T-helper 17 cell (primary cell): ENCODE measurements around the gene MORC1. TPM values are rescaled to one million over a fixed set of nuclear protein-coding genes. Genes with fewer than 3 reads are reported as not detected.
"Not testable (repeated sequence)": the region's sequence is repeated elsewhere in the genome, so short reads cannot be mapped to it uniquely, and the experiment has no call there.

Experiments used
- ATAC-seq: fragments of 150-1000 bp; cut with Tn5 transposase; 2 replicates; pipeline ENCODE4 v1.10.0; 2021; ENCODE audit warnings: mild to moderate bottlenecking, moderate library complexity
- DNase-seq, 3 donors: peaks; one replicate each; pipeline versions ENCODE4 v3.0.0 to v3.0.0-alpha.2; 2020 to 2021
- H3K9me3 ChIP-seq: one replicate; pipeline ENCODE4 v1.7.0; 2013; ENCODE audit warnings: low read length, mild to moderate bottlenecking; ENCODE audit not compliant: control insufficient read depth, poor library complexity, severe bottlenecking
- H3K27ac Mint-ChIP-seq: one replicate; pipeline ENCODE4 v1.8.0; 2022; ENCODE audit warnings: mild to moderate bottlenecking, moderate library complexity, mixed read lengths
- H3K27me3 Mint-ChIP-seq: one replicate; pipeline ENCODE4 v1.8.0; 2022; ENCODE audit warnings: mixed read lengths
- H3K36me3 Mint-ChIP-seq: one replicate; pipeline ENCODE4 v1.8.0; 2022; ENCODE audit warnings: low read depth, mixed read lengths
- H3K4me1 Mint-ChIP-seq: one replicate; pipeline ENCODE4 v1.8.0; 2022; ENCODE audit warnings: mild to moderate bottlenecking, mixed read lengths
- H3K4me3 Mint-ChIP-seq: one replicate; pipeline ENCODE4 v1.8.0; 2022; ENCODE audit warnings: mild to moderate bottlenecking, moderate library complexity, mixed read lengths
- total RNA-seq, 4 donors: library from RNA in 2 of 4; stranded (reverse) in 2 of 4; gene quantifications; one replicate each; pipeline ENCODE4 v1.2.3 and lab custom pipeline; 2022 to 2026

The MORC1 gene
- total RNA-seq, 2 donors from 2014 or later, result 0.68 TPM; not detected in 1

DNA sequence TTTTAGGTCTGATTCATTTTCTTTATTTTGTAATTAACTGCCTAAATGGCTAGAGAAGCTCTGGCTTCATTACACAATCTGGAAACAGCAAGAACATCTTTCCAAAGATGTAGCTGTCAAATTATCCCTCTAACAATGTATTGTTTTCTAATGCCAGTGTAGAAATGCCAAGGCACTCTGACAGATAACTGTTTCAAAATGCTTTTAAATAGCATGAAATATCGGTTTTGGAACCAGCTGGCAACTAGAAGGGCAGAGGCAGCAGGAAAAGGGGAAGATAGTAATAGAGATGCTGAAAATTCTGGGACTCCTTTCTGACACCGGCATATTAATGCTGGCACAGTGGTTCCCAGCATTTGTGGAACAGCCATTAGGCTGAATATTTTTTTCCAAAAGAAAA lies 26.1 kb downstream of the MORC1 start:
- no peak for DNase-seq
- no peak for ATAC-seq
- no peak overlapping the region for H3K4me3 Mint-ChIP-seq
- peaks cover 18% of the 10 kb centered on the region for H3K27me3 Mint-ChIP-seq
- H3K36me3 Mint-ChIP-seq, result no peaks in the 10 kb centered on the region
- no peaks in the 10 kb centered on the region for H3K9me3 ChIP-seq
- peaks cover 2% of the 10 kb centered on the region for H3K4me1 Mint-ChIP-seq
- no peak overlapping the region for H3K27ac Mint-ChIP-seq

DNA sequence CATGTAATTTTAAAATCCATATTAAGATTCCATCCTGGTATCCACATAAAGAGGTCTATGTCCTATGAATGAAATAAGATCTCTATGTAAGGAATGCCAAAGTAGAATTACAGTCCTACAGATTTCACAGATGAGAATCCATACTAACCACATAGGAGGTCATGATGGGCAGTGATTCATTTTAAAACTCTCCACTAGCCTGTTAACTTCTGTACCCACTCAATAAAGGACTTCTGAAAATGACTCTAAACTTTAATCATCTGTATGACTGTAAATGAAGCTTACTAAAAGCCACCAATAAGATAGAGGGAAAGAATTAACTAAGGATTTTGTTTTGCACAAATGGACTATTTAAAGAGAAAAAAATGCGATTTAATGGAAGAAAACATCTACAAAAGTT lies 28.7 kb downstream of the MORC1 start:
- DNase-seq (no peak), ATAC-seq (no peak)
- Mint-ChIP-seq H3K4me1 (peaks cover 2% of the 10 kb centered on the region), H3K27ac (no peak overlapping the region), H3K4me3 (no peak overlapping the region), H3K36me3 (no peaks in the 10 kb centered on the region), H3K27me3 (peaks cover 28% of the 10 kb centered on the region)
- no peaks in the 10 kb centered on the region for H3K9me3 ChIP-seq

DNA sequence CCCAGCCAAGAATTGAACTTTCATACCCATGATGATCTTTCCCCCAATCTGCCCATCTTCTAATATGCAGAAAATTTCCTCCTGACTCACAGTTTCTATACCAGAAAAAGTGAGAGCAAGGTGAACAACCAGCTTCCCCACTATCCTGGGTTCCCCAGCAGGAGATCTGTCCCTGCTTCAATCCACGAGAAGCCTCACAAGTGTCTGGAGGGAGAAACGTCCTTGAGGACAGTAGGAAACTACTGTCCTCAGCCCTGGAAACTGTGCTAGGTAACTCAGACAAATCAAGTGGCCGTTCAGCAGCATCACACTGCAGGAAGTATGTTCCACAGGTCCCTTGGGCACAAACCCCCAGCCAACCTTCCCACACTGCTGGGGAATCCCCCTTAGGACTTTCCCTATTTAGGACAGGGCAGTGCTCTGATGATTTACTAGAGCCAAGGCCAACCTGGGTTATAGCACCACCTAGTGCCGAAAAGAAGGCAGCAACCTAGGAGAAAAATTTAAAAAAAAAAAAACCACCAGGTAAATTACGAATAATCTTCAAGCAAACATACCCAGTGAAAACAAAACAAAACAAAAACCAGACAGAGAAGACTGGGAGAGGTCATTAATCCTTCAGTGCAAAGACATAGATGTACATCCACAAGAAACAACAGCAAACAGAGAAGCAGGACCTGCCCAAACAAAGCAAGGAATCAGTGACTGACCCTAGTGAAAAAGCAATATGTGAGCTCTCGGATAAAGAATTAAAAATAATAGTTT lies 36.0 kb downstream of the MORC1 start:
- H3K27ac Mint-ChIP-seq, result no peak overlapping the region
- peak in 1 of 3 donors; percentile 8 for DNase-seq
- H3K36me3 Mint-ChIP-seq, result no peaks in the 10 kb centered on the region
- peak; percentile 75 for ATAC-seq
- peaks cover 40% of the 10 kb centered on the region for H3K27me3 Mint-ChIP-seq
- peaks cover 3% of the 10 kb centered on the region for H3K9me3 ChIP-seq
- no peaks in the 10 kb centered on the region for H3K4me1 Mint-ChIP-seq
- no peak overlapping the region for H3K4me3 Mint-ChIP-seq

DNA sequence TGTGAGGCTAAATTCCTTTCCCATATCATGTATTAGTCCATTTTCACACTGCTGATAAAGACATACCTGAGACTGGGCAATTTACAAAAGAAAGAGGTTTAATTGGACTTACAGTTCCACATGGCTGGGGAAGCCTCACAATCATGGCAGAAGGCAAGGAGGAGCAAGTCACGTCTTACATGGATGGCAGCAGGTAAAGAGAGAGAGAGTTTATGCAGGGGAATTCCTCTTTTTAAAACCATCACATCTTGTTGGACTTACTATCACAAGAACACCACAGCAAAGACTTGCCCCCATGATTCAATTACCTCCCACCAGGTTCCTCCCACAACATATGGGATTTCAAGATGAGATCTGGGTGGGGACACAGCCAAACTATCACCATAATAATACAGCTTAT lies 37.8 kb downstream of the MORC1 start:
- H3K4me1 Mint-ChIP-seq, H3K36me3 Mint-ChIP-seq, ATAC-seq, H3K4me3 Mint-ChIP-seq, DNase-seq, H3K27ac Mint-ChIP-seq, H3K9me3 ChIP-seq: not testable (repeated sequence)
- peaks cover 46% of the 10 kb centered on the region for H3K27me3 Mint-ChIP-seq

DNA sequence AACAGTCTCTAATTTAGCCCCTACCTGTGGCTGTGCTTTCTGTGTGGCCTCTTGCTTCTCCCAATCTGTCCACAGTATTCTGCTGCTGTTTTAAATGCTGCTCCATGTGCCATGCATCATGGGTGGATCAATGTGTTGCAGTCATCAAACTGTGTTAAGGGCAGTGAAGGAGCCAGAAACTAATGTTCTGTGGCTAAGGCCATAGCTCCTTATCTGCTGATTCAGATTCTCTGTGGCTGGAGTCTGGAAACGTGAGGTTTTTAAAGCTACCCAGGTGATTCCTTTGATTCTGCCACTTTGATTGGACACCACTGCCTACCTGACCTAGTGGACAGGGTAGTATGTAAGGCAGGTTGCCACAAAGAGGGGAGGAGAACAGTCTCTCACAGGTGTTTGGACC lies 44.8 kb downstream of the MORC1 start:
- Mint-ChIP-seq H3K27me3 (peaks cover 68% of the 10 kb centered on the region), H3K27ac (no peak overlapping the region), H3K4me1 (peaks cover 6% of the 10 kb centered on the region), H3K36me3 (no peaks in the 10 kb centered on the region), H3K4me3 (no peak overlapping the region)
- no peaks in the 10 kb centered on the region for H3K9me3 ChIP-seq
- DNase-seq (no peak), ATAC-seq (no peak)

DNA sequence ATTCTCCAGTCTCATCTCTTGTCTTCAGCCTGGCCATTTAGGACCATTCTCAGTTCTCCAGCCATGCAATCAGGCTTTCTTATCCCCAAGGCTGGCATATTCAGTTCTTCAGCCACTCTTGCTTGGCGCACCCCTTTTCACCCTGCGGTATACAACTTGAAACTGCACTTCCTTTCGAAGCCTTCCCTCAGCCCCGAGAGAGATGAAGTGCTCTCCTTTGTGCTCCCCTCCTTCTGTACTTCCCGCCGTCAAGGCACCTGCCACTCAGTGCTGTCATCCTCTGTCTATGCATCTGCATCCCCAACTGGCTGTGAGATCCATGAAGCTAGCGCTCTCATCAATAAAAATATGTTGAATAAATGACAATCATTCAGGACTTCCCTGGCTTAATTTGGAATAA lies 45.7 kb downstream of the MORC1 start:
- H3K9me3 ChIP-seq, result no peaks in the 10 kb centered on the region
- DNase-seq (no peak), ATAC-seq (no peak)
- H3K27ac Mint-ChIP-seq, result no peak overlapping the region
- peaks cover 6% of the 10 kb centered on the region for H3K4me1 Mint-ChIP-seq
- H3K4me3 Mint-ChIP-seq, result no peak overlapping the region
- H3K36me3 Mint-ChIP-seq, result no peaks in the 10 kb centered on the region
- H3K27me3 Mint-ChIP-seq, result peaks cover 67% of the 10 kb centered on the region

DNA sequence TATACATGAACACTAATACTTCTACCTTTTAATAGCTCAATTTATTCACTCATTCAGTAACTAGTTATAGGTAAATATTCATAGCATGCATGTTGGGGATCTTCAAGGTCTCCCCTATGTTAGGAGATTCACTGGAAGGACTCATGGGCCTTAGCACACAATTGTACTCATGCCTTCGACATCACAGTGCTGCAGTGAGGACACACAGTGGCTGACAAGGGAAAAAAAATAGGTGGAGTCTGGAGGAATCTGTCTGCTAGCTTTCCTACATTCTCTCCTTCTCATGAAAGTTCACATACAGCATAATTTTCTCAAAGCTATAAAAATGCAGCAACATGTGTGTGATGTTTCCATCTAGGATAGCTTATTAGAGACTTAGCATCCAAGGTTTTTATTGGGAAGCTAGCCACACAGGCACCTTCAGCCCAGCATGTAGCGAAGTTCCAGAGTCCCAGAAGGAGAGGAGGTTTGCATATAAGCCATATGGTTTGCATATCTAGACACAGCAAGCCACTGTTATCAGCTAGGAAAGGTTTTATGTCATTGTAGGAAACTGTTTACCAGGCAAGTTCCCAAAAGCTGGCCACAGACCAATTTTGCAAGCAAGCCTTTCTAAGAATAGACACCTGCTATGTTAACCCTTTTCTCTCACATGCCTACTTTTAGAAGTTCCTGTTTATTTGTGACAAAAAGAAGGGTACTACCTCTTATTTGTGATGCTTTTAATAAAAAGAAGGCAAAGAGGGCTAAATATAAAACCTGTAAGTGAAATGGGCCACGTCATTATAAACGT lies 46.4 kb downstream of the MORC1 start:
- Mint-ChIP-seq H3K4me3 (no peak overlapping the region), H3K27ac (no peak overlapping the region), H3K36me3 (no peaks in the 10 kb centered on the region), H3K4me1 (peaks cover 6% of the 10 kb centered on the region), H3K27me3 (peaks cover 65% of the 10 kb centered on the region)
- no peak for DNase-seq
- ATAC-seq, result no peak
- H3K9me3 ChIP-seq, result no peaks in the 10 kb centered on the region

DNA sequence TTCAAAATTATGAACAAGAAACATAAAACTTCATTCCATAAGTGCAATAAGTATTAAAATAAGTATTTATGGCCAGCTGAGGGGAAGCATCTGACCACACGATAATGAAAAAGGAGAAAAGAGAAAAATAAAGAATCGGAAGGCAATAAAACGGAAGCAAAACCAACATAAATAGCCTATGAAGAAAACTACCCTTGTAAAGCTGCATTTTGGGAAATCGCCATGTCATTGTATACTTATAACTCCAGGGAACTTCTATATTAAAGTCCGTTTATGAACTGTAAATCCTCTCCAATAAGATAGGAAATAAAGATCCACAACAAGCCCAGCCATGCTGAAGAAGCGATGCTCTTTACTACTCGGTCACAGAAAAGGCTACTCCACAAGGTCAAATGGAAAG lies 47.7 kb downstream of the MORC1 start:
- no peaks in the 10 kb centered on the region for H3K9me3 ChIP-seq
- DNase-seq (no peak), ATAC-seq (no peak)
- H3K4me3 Mint-ChIP-seq, result no peak overlapping the region
- H3K27ac Mint-ChIP-seq, result no peak overlapping the region
- peaks cover 62% of the 10 kb centered on the region for H3K27me3 Mint-ChIP-seq
- H3K36me3 Mint-ChIP-seq, result no peaks in the 10 kb centered on the region
- peaks cover 6% of the 10 kb centered on the region for H3K4me1 Mint-ChIP-seq

DNA sequence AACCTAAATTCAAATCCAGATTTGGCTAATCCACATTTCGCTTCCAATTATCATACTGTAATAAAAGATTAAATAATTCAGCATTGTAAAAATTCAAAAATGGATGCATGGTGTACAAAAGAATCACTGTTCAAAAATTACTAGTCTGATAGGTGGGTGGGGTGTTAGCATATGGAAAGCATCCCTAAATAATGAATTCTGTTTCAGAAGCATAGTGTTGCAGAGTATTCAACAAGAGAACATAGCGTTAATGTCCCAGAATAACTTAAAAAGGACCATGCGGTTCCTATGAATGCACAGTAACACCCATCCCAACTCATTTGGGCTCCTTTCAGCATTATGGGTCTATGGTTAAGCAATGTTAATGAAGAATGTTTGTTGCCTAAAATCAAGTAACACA lies 51.1 kb downstream of the MORC1 start:
- Mint-ChIP-seq H3K4me1 (no peaks in the 10 kb centered on the region), H3K4me3 (no peak overlapping the region), H3K27me3 (peaks cover 40% of the 10 kb centered on the region), H3K36me3 (peaks cover 4% of the 10 kb centered on the region), H3K27ac (no peak overlapping the region)
- ATAC-seq (no peak), DNase-seq (no peak)
- no peaks in the 10 kb centered on the region for H3K9me3 ChIP-seq

DNA sequence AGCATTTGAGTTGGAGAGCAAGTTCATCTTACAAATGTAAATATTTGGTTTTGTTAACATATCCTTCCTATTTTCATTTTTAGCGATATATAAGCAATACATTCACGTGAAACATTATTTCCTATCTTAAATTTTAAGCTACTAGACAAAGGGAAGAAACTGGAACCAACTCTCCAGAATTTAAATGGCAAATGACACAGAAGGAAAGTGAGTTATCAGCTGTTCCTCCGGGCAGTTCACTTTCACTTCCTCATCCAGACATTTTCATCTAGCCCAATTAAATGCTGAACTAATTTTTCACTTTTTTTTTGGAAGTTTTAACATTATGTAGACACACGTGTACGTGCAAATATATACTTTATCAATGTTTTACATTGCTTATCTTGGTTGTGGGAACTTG lies 58.7 kb downstream of the MORC1 start:
- ATAC-seq, result no peak
- H3K27ac Mint-ChIP-seq, result no peak overlapping the region
- DNase-seq, result no peak
- no peak overlapping the region for H3K4me3 Mint-ChIP-seq
- H3K4me1 Mint-ChIP-seq, result peaks cover 7% of the 10 kb centered on the region
- H3K9me3 ChIP-seq, result no peaks in the 10 kb centered on the region
- peaks cover 45% of the 10 kb centered on the region for H3K27me3 Mint-ChIP-seq
- peaks cover 2% of the 10 kb centered on the region for H3K36me3 Mint-ChIP-seq

DNA sequence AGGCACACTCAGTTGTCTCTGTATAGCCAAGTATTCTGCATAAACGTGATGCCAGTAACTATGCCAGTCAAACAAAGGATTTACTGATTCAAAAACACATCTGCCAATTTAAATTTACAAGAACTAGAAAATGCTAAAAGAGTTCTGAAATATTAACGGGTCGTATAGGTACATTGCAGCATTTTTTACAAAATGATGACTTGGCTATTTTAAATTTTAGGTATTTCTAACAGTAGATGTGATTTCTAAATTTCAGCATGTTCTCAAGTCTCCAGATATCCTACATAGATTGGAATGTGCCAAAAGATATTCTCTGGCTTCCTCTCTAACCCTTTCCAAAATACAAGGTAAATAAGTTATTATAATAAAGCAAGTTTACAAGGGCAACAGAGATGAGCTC lies 60.3 kb downstream of the MORC1 start:
- ATAC-seq (no peak), DNase-seq (no peak)
- Mint-ChIP-seq H3K27ac (no peak overlapping the region), H3K27me3 (peaks cover 45% of the 10 kb centered on the region), H3K36me3 (peaks cover 2% of the 10 kb centered on the region), H3K4me1 (peaks cover 7% of the 10 kb centered on the region), H3K4me3 (no peak overlapping the region)
- no peaks in the 10 kb centered on the region for H3K9me3 ChIP-seq

DNA sequence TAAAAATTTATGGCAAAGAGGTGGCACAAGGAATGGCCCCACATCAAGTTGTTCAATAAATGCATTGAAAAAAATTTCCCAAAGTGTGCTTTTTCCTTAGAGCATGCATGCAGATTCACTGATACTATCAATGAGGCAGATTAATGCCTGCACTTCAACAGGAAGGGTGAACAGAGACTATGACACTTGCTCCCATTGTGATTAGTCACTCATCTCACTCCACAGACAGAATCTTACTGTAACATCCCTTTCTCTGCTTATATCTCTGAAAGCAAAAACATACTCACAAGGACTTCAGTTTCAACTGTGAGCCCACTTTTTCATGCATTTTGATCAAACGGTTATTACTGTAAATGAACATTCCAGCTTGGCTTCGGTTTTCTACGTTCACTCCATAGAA lies 60.9 kb downstream of the MORC1 start:
- ATAC-seq, result no peak
- H3K36me3 Mint-ChIP-seq, result peaks cover 2% of the 10 kb centered on the region
- peaks cover 45% of the 10 kb centered on the region for H3K27me3 Mint-ChIP-seq
- peaks cover 7% of the 10 kb centered on the region for H3K4me1 Mint-ChIP-seq
- no peak overlapping the region for H3K4me3 Mint-ChIP-seq
- no peak overlapping the region for H3K27ac Mint-ChIP-seq
- no peaks in the 10 kb centered on the region for H3K9me3 ChIP-seq
- DNase-seq, result no peak

DNA sequence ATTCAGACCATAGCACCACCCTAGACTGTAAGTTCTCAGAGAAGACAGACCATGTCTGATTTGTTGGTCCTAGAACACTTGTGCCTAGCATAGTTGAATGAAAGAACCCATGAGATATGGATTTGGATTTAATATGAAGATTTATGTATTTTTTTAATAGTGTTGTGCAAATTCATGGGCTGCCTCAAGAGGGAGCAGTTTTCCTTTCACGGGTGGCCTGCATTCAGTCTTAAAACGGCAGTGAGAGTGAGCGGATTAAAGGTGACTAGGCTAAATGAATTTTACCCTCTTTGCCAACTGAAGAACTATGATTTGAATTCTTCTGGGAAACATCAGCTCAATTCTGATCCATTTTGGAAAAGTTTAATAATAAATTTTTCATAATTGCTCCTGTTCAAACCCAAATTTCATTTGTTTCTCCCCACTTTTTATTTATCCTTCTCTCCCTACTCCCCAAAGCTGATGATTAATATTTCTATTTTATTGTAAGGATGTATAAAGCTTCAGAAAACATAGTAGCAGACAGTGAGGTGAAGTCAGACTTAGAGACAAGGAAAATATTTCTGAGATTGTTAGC lies 67.3 kb downstream of the MORC1 start:
- H3K36me3 Mint-ChIP-seq, result peaks cover 2% of the 10 kb centered on the region
- H3K4me3 Mint-ChIP-seq, result no peak overlapping the region
- H3K4me1 Mint-ChIP-seq, result no peaks in the 10 kb centered on the region
- peaks cover 6% of the 10 kb centered on the region for H3K27me3 Mint-ChIP-seq
- H3K27ac Mint-ChIP-seq, result no peak overlapping the region
- no peak for ATAC-seq
- no peaks in the 10 kb centered on the region for H3K9me3 ChIP-seq
- DNase-seq, result peak in 1 of 3 donors; percentile 5
